A549 (cell line): ENCODE results near the gene ANXA8.
"Not testable (repeated sequence)": the region's sequence is repeated elsewhere in the genome, so short reads cannot be mapped to it uniquely, and the experiment has no call there.

ENCODE experiments used
- CTCF ChIP-seq: fragments of >200 bp; sonication (Bioruptor Twin); formaldehyde crosslinking; IDR thresholded peaks from 3 replicates; pipeline ENCODE4 v1.5.1; 2016
- ELK1 ChIP-seq: fragments of 150-350 bp; IDR thresholded peaks from 2 replicates; pipeline ENCODE4 v1.6.1; 2014; ENCODE audit warnings: low read depth, mild to moderate bottlenecking, low read length
- JUNB ChIP-seq: fragments of >200 bp; sonication (Bioruptor Twin); formaldehyde crosslinking; IDR thresholded peaks from 2 replicates; pipeline ENCODE4 v1.6.1; 2016
- KDM5A ChIP-seq: fragments of 200-600 bp; sonication (generic); IDR thresholded peaks from 2 replicates; pipeline ENCODE4 v1.6.1; 2016; ENCODE audit warnings: antibody characterized with exemption, mild to moderate bottlenecking
- MAX ChIP-seq: IDR thresholded peaks from 2 replicates; pipeline ENCODE4 v1.6.1; 2012
- MAZ ChIP-seq: fragments of 150-350 bp; IDR thresholded peaks from 2 replicates; pipeline ENCODE4 v1.6.1; 2014; ENCODE audit warnings: antibody characterized with exemption, low read depth, low read length, borderline replicate concordance
- NFE2L2 ChIP-seq: fragments of 150-350 bp; conservative IDR thresholded peaks from 2 replicates; pipeline ENCODE4 v1.6.1; 2014; ENCODE audit warnings: low read length
- POLR2A ChIP-seq: IDR thresholded peaks from 2 replicates; pipeline ENCODE4 v1.6.1; 2012; ENCODE audit warnings: mild to moderate bottlenecking, low read length
- RCOR1 ChIP-seq: fragments of 150-350 bp; IDR thresholded peaks from 2 replicates; pipeline ENCODE4 v1.6.1; 2014; ENCODE audit warnings: antibody characterized with exemption, low read length, low read depth

- TF ChIP-seq NFE2L2, JUNB, POLR2A, RCOR1, ELK1, MAZ, KDM5A: not testable (repeated sequence)
- peak; percentile 53 for TF ChIP-seq CTCF
- peak; percentile 43; the same call in 1 of the 2 replicates for TF ChIP-seq MAX
Observed at GRCh38 chr10:47461261-47461687, 22.6 kb downstream of the ANXA8 start.
